ENCODE data around the gene CACNA2D4.
A peak's percentile ranks its signal among the peaks of the same experiment; 100 is the strongest.

CACNA2D4 gene

GRCh38 chr12:1799051-1799881 is 119.2 kb downstream of the CACNA2D4 start:
- Histone ChIP-seq H3K27me3 (replicated peaks; ENCODE audit: control insufficient read depth, insufficient read depth, low read length) (no peaks in the 10 kb centered on the region), H3K4me3 (ENCODE audit: low read length) (no peak overlapping the region), H3K9ac (ENCODE audit: low read length) (no peak overlapping the region), H3K9me3 (ENCODE audit: control insufficient read depth, low read length) (no peaks in the 10 kb centered on the region), H3K36me3 (ENCODE audit: control insufficient read depth, insufficient read depth, low read length, severe bottlenecking) (no peaks in the 10 kb centered on the region), H3K4me1 (ENCODE audit: control insufficient read depth, insufficient read depth, low read length) (peaks cover 20% of the 10 kb centered on the region)
- DNase-seq (ENCODE audit: low read depth): no peak

GRCh38 chr12:1798641-1799020 is 119.8 kb downstream of the CACNA2D4 start:
- no peak for DNase-seq (ENCODE audit: low read depth)
- Histone ChIP-seq H3K27me3 (replicated peaks; ENCODE audit: control insufficient read depth, insufficient read depth, low read length) (no peaks in the 10 kb centered on the region), H3K36me3 (ENCODE audit: control insufficient read depth, insufficient read depth, low read length, severe bottlenecking) (no peaks in the 10 kb centered on the region), H3K9ac (ENCODE audit: low read length) (no peak overlapping the region), H3K4me1 (ENCODE audit: control insufficient read depth, insufficient read depth, low read length) (peaks cover 20% of the 10 kb centered on the region), H3K9me3 (ENCODE audit: control insufficient read depth, low read length) (no peaks in the 10 kb centered on the region), H3K4me3 (ENCODE audit: low read length) (no peak overlapping the region)

- Histone ChIP-seq H3K9ac (ENCODE audit: low read length) (no peak overlapping the region), H3K4me1 (ENCODE audit: control insufficient read depth, insufficient read depth, low read length) (peaks cover 20% of the 10 kb centered on the region), H3K4me3 (ENCODE audit: low read length) (no peak overlapping the region), H3K36me3 (ENCODE audit: control insufficient read depth, insufficient read depth, low read length, severe bottlenecking) (no peaks in the 10 kb centered on the region), H3K27me3 (replicated peaks; ENCODE audit: control insufficient read depth, insufficient read depth, low read length) (no peaks in the 10 kb centered on the region), H3K9me3 (ENCODE audit: control insufficient read depth, low read length) (no peaks in the 10 kb centered on the region)
- no peak for DNase-seq (ENCODE audit: low read depth)
Measured at GRCh38 chr12:1797991-1798640, 120.3 kb downstream of the CACNA2D4 start.

- peak overlapping the region; percentile 77 for H3K4me3 ChIP-seq (ENCODE audit: low read length)
- H3K9me3 ChIP-seq (ENCODE audit: control insufficient read depth, low read length): no peaks in the 10 kb centered on the region
- peak overlapping the region; percentile 80 for H3K9ac ChIP-seq (ENCODE audit: low read length)
- H3K4me1 ChIP-seq (ENCODE audit: control insufficient read depth, insufficient read depth, low read length): peaks cover 27% of the 10 kb centered on the region
- no peaks in the 10 kb centered on the region for H3K27me3 ChIP-seq (replicated peaks; ENCODE audit: control insufficient read depth, insufficient read depth, low read length)
- no peak for DNase-seq (ENCODE audit: low read depth)
- H3K36me3 ChIP-seq (ENCODE audit: control insufficient read depth, insufficient read depth, low read length, severe bottlenecking): no peaks in the 10 kb centered on the region
Measured at GRCh38 chr12:1797011-1797901, 121.2 kb downstream of the CACNA2D4 start.

GRCh38 chr12:1796515-1797010 is 121.9 kb downstream of the CACNA2D4 start:
- H3K4me1 ChIP-seq (ENCODE audit: control insufficient read depth, insufficient read depth, low read length): peaks cover 29% of the 10 kb centered on the region
- DNase-seq (ENCODE audit: low read depth): no peak
- H3K9me3 ChIP-seq (ENCODE audit: control insufficient read depth, low read length): no peaks in the 10 kb centered on the region
- no peaks in the 10 kb centered on the region for H3K36me3 ChIP-seq (ENCODE audit: control insufficient read depth, insufficient read depth, low read length, severe bottlenecking)
- no peaks in the 10 kb centered on the region for H3K27me3 ChIP-seq (replicated peaks; ENCODE audit: control insufficient read depth, insufficient read depth, low read length)
- H3K9ac ChIP-seq (ENCODE audit: low read length): peak overlapping the region; percentile 80
- H3K4me3 ChIP-seq (ENCODE audit: low read length): peak overlapping the region; percentile 77

- H3K9ac ChIP-seq (ENCODE audit: low read length): peak overlapping the region; percentile 80
- DNase-seq (ENCODE audit: low read depth): peak; percentile 92
- H3K9me3 ChIP-seq (ENCODE audit: control insufficient read depth, low read length): no peaks in the 10 kb centered on the region
- no peaks in the 10 kb centered on the region for H3K36me3 ChIP-seq (ENCODE audit: control insufficient read depth, insufficient read depth, low read length, severe bottlenecking)
- peaks cover 24% of the 10 kb centered on the region for H3K4me1 ChIP-seq (ENCODE audit: control insufficient read depth, insufficient read depth, low read length)
- H3K27me3 ChIP-seq (replicated peaks; ENCODE audit: control insufficient read depth, insufficient read depth, low read length): no peaks in the 10 kb centered on the region
- H3K4me3 ChIP-seq (ENCODE audit: low read length): peak overlapping the region; percentile 77
Measured at GRCh38 chr12:1795785-1796514, 122.5 kb downstream of the CACNA2D4 start.

GRCh38 chr12:1795221-1795784 is 123.1 kb downstream of the CACNA2D4 start:
- Histone ChIP-seq H3K9me3 (ENCODE audit: control insufficient read depth, low read length) (no peaks in the 10 kb centered on the region), H3K27me3 (replicated peaks; ENCODE audit: control insufficient read depth, insufficient read depth, low read length) (no peaks in the 10 kb centered on the region), H3K4me1 (ENCODE audit: control insufficient read depth, insufficient read depth, low read length) (peaks cover 20% of the 10 kb centered on the region), H3K9ac (ENCODE audit: low read length) (peak overlapping the region; percentile 55), H3K36me3 (ENCODE audit: control insufficient read depth, insufficient read depth, low read length, severe bottlenecking) (no peaks in the 10 kb centered on the region), H3K4me3 (ENCODE audit: low read length) (peak overlapping the region; percentile 57)
- DNase-seq (ENCODE audit: low read depth): no peak

- no peaks in the 10 kb centered on the region for H3K27me3 ChIP-seq (replicated peaks; ENCODE audit: control insufficient read depth, insufficient read depth, low read length)
- H3K9me3 ChIP-seq (ENCODE audit: control insufficient read depth, low read length): no peaks in the 10 kb centered on the region
- H3K4me1 ChIP-seq (ENCODE audit: control insufficient read depth, insufficient read depth, low read length): peaks cover 20% of the 10 kb centered on the region
- DNase-seq (ENCODE audit: low read depth): no peak
- H3K36me3 ChIP-seq (ENCODE audit: control insufficient read depth, insufficient read depth, low read length, severe bottlenecking): no peaks in the 10 kb centered on the region
- no peak overlapping the region for H3K4me3 ChIP-seq (ENCODE audit: low read length)
- no peak overlapping the region for H3K9ac ChIP-seq (ENCODE audit: low read length)
Measured at GRCh38 chr12:1794440-1795090, 123.9 kb downstream of the CACNA2D4 start.

GRCh38 chr12:1793426-1794210 is 124.8 kb downstream of the CACNA2D4 start:
- no peaks in the 10 kb centered on the region for H3K36me3 ChIP-seq (ENCODE audit: control insufficient read depth, insufficient read depth, low read length, severe bottlenecking)
- H3K27me3 ChIP-seq (replicated peaks; ENCODE audit: control insufficient read depth, insufficient read depth, low read length): no peaks in the 10 kb centered on the region
- peaks cover 20% of the 10 kb centered on the region for H3K4me1 ChIP-seq (ENCODE audit: control insufficient read depth, insufficient read depth, low read length)
- no peak for DNase-seq (ENCODE audit: low read depth)
- no peak overlapping the region for H3K4me3 ChIP-seq (ENCODE audit: low read length)
- H3K9me3 ChIP-seq (ENCODE audit: control insufficient read depth, low read length): no peaks in the 10 kb centered on the region
- H3K9ac ChIP-seq (ENCODE audit: low read length): no peak overlapping the region
